ENCODE data around the gene RAD51D. TPM values are rescaled to one million over a fixed set of nuclear protein-coding genes. Genes with fewer than 3 reads are reported as not detected.

The RAD51D gene
- polyA plus RNA-seq, 1 donor from 2014 or later, result 19.0 TPM

- Histone ChIP-seq H3K27me3 (ENCODE audit: insufficient read depth, low read depth, low read length) (no peaks in the 10 kb centered on the region), H3K4me2 (ENCODE audit: low read length) (no peak overlapping the region), H3K36me3 (ENCODE audit: insufficient read depth, low read length) (no peaks in the 10 kb centered on the region), H4K20me1 (ENCODE audit: insufficient read depth) (no peaks in the 10 kb centered on the region), H3K4me3 (ENCODE audit: low read length) (no peak overlapping the region), H3K79me2 (replicated peaks; ENCODE audit: insufficient read depth, low read length) (no peaks in the 10 kb centered on the region), H3K9me3 (ENCODE audit: low read length) (no peaks in the 10 kb centered on the region), H3K9ac (ENCODE audit: low read length) (no peak overlapping the region), H3F3A (ENCODE audit: insufficient read depth, low read length, poor library complexity, severe bottlenecking) (no peaks in the 10 kb centered on the region), H3K9me2 (ENCODE audit: insufficient read depth, low read length) (no peaks in the 10 kb centered on the region), H2AFZ (ENCODE audit: low read depth, low read length) (no peak overlapping the region), H3K27ac (ENCODE audit: low read length) (no peak overlapping the region)
- TF ChIP-seq TAF1 (IDR thresholded peaks at IDR 0.05; ENCODE audit: low read depth), result no peak
Measured at GRCh38 chr17:35069311-35069710, 50.3 kb downstream of the RAD51D start.

GRCh38 chr17:35068249-35068648 lies 51.4 kb downstream of the RAD51D start:
- Histone ChIP-seq H3K27ac (ENCODE audit: low read length) (no peak overlapping the region), H2AFZ (ENCODE audit: low read depth, low read length) (no peak overlapping the region), H3K4me2 (ENCODE audit: low read length) (no peak overlapping the region), H3K9ac (ENCODE audit: low read length) (no peak overlapping the region), H3K4me3 (ENCODE audit: low read length) (no peak overlapping the region), H3K27me3 (ENCODE audit: insufficient read depth, low read depth, low read length) (no peaks in the 10 kb centered on the region), H3K9me2 (ENCODE audit: insufficient read depth, low read length) (no peaks in the 10 kb centered on the region), H3F3A (ENCODE audit: insufficient read depth, low read length, poor library complexity, severe bottlenecking) (no peaks in the 10 kb centered on the region), H3K79me2 (replicated peaks; ENCODE audit: insufficient read depth, low read length) (no peaks in the 10 kb centered on the region), H3K9me3 (ENCODE audit: low read length) (no peaks in the 10 kb centered on the region), H3K36me3 (ENCODE audit: insufficient read depth, low read length) (no peaks in the 10 kb centered on the region), H4K20me1 (ENCODE audit: insufficient read depth) (no peaks in the 10 kb centered on the region)
- TF ChIP-seq CTCF (IDR thresholded peaks at IDR 0.05; ENCODE audit: poor library complexity, severe bottlenecking), result no peak
- TF ChIP-seq POLR2AphosphoS5 (IDR thresholded peaks at IDR 0.05), result no peak
- TF ChIP-seq TAF1 (IDR thresholded peaks at IDR 0.05; ENCODE audit: low read depth), result no peak
- no peak for TF ChIP-seq EP300 (conservative IDR thresholded peaks at IDR 0.05; ENCODE audit: poor library complexity, severe bottlenecking)
- no peak for TF ChIP-seq MXI1 (conservative IDR thresholded peaks at IDR 0.05; ENCODE audit: poor library complexity, severe bottlenecking)
- TF ChIP-seq SMC3 (conservative IDR thresholded peaks at IDR 0.05; ENCODE audit: poor library complexity), result no peak
- TF ChIP-seq RAD21 (conservative IDR thresholded peaks at IDR 0.05), result no peak
- TF ChIP-seq EZH2 (IDR thresholded peaks at IDR 0.05; ENCODE audit: borderline replicate concordance, insufficient read depth, low read length, poor library complexity, severe bottlenecking), result no peak
- no peak for TF ChIP-seq REST (IDR thresholded peaks at IDR 0.05; ENCODE audit: borderline replicate concordance)

- Histone ChIP-seq H3K27ac (ENCODE audit: low read length) (no peak overlapping the region), H3K36me3 (ENCODE audit: insufficient read depth, low read length) (no peaks in the 10 kb centered on the region)
Measured at GRCh38 chr17:35065880-35066279, 53.8 kb downstream of the RAD51D start.

More at GRCh38 chr17:35065880-35066279, 53.8 kb downstream of the RAD51D start:
- Histone ChIP-seq H3F3A (ENCODE audit: insufficient read depth, low read length, poor library complexity, severe bottlenecking) (no peaks in the 10 kb centered on the region), H3K9me2 (ENCODE audit: insufficient read depth, low read length) (no peaks in the 10 kb centered on the region), H3K4me2 (ENCODE audit: low read length) (no peak overlapping the region), H3K4me3 (ENCODE audit: low read length) (no peak overlapping the region), H4K20me1 (ENCODE audit: insufficient read depth) (no peaks in the 10 kb centered on the region), H3K27me3 (ENCODE audit: insufficient read depth, low read depth, low read length) (no peaks in the 10 kb centered on the region), H3K9me3 (ENCODE audit: low read length) (no peaks in the 10 kb centered on the region), H3K79me2 (replicated peaks; ENCODE audit: insufficient read depth, low read length) (no peaks in the 10 kb centered on the region), H3K9ac (ENCODE audit: low read length) (no peak overlapping the region), H2AFZ (ENCODE audit: low read depth, low read length) (no peak overlapping the region)
- no peak for TF ChIP-seq MXI1 (conservative IDR thresholded peaks at IDR 0.05; ENCODE audit: poor library complexity, severe bottlenecking)
- no peak for TF ChIP-seq POLR2AphosphoS5 (IDR thresholded peaks at IDR 0.05)
- TF ChIP-seq EZH2 (IDR thresholded peaks at IDR 0.05; ENCODE audit: borderline replicate concordance, insufficient read depth, low read length, poor library complexity, severe bottlenecking), result no peak
- TF ChIP-seq REST (IDR thresholded peaks at IDR 0.05; ENCODE audit: borderline replicate concordance), result no peak
- no peak for TF ChIP-seq CTCF (IDR thresholded peaks at IDR 0.05; ENCODE audit: poor library complexity, severe bottlenecking)
- TF ChIP-seq EP300 (conservative IDR thresholded peaks at IDR 0.05; ENCODE audit: poor library complexity, severe bottlenecking), result no peak
- TF ChIP-seq SMC3 (conservative IDR thresholded peaks at IDR 0.05; ENCODE audit: poor library complexity), result no peak
- no peak for TF ChIP-seq TAF1 (IDR thresholded peaks at IDR 0.05; ENCODE audit: low read depth)
- TF ChIP-seq RAD21 (conservative IDR thresholded peaks at IDR 0.05), result no peak

Measured in neural cell (in vitro differentiated cells).